Stimulated activated CD4-positive, alpha-beta T cell treated with anti-CD3 and anti-CD28 coated beads, Interleukin-15, amount 100 ng/mL, for 1 hour (primary cell): Measurements from ENCODE around the gene SMC5.
"Not testable (repeated sequence)": the region's sequence is repeated elsewhere in the genome, so short reads cannot be mapped to it uniquely, and the experiment has no call there.

Experiments used
- DNase-seq, 2 donors: peaks; one replicate each; pipeline ENCODE4 v3.0.0-alpha.2; 2020; ENCODE audit warnings: low read depth in 1 of 2, low spot score in 1 of 2

SMC5 gene

DNA sequence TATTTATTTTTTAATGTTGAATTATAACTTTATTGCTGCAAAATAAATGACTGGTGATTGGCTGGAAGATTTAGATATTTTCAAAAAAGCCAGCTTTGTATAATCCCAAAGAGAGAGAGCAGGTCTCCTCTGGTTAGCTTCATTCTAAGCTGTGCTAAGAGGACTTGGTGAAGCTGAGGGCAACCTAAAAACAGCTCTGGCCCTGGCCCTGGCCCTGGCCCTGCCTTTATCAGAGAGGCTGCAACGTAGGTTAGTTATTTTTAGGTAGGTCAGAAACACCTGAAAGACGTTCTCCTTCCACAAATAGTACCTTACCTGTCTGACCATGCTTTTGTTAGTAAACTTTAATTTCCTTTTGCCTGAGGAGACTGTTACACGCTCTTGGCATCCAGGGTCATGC, 97.0 kb downstream of the SMC5 start:
- DNase-seq, result no peak

- DNase-seq, result no peak
Measured at GRCh38 chr9:70362952-70363351, 104.2 kb downstream of the SMC5 start.

DNA sequence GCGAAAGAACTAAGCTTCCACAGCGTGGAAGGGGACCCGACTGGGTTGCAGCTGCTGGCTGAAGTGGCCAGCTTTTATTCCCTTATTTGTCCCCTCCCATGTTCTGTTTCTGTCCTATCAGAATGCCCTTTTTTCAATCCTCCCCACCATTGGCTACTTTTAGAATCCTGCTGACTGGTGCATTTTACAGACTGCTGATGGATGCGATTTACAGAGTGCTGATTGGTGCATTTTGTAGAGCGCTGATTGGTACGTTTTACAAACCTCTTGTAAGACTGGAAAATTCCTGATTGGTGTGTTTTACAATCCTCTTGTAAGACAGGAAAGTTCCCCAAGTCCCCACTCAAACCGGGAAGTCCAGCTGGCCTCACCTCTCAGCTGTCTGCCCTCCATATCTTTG, 105.0 kb downstream of the SMC5 start:
- DNase-seq, result no peak

DNA sequence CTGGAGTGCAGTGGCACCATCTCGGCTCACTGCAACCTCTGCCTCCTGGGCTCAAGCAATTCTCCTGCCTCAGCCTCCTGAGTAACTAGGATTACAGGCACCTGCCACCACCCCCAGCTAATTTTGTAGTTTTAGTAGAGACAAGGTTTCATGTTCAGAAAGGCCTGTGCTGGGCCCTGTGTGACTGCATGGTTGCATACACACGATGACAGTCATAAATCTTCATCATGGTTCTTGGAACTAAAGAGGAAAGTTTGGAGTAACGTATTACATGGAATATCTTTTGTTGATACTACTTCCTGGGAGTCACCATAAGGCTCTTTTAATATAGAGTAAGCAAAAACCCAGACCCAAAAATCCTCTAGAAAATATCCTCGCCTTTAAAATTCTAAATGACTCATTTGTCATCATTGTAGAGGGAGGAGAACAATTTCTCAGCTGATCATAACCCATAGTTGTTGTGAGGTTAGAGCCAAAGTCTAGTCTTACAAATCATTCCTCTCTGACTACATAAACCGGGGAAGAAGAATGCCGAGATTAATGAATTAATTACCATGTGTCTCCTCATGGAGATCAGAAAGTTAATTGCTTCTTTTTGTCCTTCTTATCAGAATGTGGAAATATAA, 108.6 kb downstream of the SMC5 start:
- no peak for DNase-seq

DNA sequence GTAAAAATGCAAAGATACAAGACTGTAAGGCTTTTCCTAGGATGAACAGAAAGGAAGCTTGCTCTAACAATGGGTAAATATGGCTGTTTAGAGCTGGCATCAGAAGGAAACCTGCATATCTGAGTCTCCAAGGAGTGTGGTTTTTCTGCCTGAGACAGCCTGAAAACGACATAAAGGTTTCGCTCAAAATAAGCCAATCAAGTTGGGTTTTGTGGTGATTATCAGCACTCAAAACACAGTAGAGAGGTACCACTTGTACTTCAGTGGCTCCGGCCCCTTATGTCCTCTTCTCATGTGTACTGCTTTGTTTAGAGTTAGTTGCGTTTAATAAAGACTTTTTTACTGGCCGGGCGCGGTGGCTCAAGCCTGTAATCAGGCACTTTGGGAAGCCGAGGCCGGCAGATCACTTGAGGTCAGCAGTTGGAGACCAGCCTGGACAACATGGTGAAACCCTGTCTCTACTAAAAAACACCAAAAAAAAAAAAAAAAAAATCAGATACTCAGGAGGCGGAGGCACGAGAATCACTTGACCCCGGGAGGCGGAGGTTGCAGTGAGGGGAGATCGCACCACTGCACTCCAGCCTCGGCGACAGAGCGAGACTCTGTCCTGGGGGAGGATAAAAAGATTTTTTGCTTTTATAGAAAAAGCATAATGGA, 116.3 kb downstream of the SMC5 start:
- DNase-seq, result no peak

GRCh38 chr9:70382046-70382708, 123.4 kb downstream of the SMC5 start:
- no peak for DNase-seq

DNA sequence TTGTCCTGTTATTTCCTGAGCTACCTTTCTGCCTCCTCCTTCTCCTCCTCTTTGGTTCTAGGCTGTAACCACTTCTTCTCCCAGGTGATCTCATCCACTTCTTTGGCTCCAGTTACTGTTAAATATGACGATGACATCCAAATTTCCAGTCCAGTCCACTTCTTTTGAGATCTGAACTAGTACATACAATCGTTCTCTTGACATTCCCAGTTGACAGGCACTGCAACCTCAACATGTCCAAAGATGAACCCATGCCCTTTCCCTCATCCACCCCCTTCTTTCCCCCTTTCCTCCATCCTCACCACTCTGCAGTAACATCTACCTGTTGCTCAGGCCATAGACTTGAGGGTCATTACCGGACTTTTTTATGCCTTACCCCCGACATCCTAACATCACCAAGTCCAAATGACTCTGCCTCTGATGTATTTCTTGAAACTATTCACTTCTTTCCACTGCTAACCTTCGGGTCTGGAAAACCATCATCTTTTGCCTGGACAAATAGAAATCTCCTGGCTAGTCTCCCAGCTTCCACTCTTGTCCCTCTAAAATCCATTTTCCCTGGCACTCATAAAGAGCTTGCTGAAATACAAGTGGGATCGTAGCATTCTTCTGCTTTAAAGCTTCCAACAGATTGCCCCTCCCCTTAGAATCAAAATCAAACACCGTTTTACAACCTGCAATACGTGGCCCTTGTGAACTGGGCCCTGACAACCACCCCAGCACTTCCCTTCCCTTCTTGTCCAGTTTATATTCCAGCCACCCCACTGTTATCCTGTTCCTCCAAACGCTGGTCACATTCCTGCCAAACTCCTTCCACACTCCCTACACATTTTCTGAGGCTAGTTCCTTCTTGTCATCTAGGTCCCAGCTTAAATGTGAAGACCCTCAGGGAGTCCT, 124.2 kb downstream of the SMC5 start:
- no peak for DNase-seq

- no peak for DNase-seq
Measured at GRCh38 chr9:70385426-70385825, 126.6 kb downstream of the SMC5 start.

GRCh38 chr9:70387663-70388062, 128.9 kb downstream of the SMC5 start:
- no peak for DNase-seq

- DNase-seq, result no peak
Measured at GRCh38 chr9:70389188-70389587, 130.4 kb downstream of the SMC5 start.

DNA sequence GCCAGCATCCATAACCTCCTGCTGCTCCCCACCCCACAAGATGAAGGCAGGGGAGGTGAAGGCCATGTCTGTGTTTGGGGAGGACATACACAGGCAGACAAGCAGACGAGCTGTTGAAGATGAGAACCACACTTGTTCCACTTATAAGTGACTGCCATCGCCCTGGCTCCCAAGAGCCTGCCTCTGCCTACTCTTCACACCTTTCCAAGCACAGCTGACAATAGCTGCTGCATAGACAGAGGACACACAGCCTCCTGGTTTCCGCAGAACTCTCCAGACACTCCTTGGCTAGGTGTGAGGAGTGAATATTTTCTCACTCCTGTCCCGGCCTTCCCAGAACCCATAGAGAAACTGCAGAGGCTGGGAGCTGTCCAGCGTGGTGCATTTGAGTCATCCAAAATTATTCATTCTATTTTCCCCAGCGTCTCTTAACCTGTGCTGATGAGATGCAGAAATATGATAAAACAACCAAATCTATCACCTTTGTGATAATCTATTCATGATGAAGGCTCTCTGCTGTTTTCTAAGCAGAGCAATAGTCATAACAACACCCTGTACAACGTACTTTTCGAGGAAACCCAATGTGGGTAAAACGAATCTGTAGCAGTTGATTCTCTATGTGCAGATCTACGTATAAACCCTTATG, 131.0 kb downstream of the SMC5 start:
- no peak for DNase-seq

- DNase-seq, result no peak
Measured at GRCh38 chr9:70390933-70391341, 132.2 kb downstream of the SMC5 start.

GRCh38 chr9:70392189-70392588, 133.4 kb downstream of the SMC5 start:
- no peak for DNase-seq

- no peak for DNase-seq
Measured at GRCh38 chr9:70392850-70393249, 134.1 kb downstream of the SMC5 start.

GRCh38 chr9:70395652-70396051, 136.9 kb downstream of the SMC5 start:
- no peak for DNase-seq

DNA sequence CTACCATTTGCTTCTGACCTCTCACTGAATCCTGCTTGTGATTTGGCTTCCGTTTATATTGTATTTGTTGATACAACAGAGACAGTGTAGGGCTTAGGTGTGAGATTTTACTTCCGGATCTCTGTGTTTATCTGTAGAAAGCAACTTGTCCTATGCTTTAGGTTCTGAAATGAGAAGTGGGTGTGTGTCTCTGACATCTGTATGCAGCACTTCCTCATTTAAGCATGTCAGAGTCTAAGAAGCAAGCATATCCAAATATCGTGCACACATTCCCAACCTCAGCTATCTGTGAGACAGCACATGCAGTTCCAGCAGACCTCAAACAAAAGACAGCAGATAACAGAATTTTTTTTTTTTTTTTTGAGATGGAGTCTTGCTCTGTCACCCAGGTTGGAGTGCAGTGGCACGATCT, 139.4 kb downstream of the SMC5 start:
- no peak for DNase-seq

DNA sequence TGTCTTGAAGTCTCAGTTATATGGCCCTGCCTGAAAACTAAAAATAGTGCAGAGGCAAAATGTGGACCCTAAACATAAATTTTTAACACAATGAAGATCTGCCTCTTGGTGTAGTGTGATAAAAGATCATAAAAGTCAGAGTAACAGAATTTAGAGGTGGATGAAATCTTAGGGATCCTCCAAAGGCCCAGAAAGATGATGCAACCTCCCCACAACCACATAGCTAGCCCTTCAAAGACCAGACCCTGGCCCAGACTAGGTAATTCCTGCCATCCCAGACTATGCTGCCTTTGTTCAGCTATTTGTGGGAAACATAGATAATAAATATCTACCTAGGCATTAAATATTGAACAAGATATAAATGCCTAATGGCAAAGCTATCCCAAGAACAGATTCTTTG, 140.4 kb downstream of the SMC5 start:
- no peak for DNase-seq

DNA sequence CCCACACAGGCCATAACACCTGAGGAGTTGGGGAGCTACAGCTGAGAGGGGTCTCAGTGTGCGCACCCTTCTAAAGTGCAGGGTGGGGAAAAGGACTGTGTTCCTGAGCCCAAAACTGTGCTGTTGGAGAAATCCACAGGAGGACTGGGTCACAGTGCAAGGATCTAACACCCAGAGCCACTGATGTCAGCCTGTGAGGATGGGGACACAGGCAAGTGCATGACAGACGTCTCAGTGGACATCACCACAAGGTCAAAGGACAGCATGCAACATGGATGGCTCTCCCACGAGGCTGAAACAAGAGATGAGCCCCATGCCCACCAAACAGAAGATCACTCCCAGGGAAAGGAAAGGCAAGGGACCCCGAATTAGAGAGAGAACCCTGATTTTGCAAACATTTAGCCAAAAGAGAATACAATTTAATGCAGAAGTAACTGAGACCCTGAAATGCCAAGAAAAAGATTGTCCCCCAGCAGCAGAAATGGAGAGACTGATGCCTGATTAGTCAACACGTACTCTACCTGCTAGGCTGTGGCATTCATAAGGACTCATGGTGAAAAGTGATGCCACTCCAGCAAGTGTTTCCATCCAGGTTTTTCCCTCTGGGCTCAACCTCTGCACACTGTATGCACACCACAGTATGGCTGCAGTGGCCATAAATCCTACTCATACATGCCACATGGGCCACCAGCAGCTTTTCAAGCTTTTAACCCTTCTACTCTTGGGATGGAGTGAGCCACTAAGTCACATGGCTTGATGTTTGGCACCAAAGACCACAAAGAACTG, 141.5 kb downstream of the SMC5 start:
- no peak for DNase-seq

- DNase-seq, result not testable (repeated sequence)
Measured at GRCh38 chr9:70401241-70401640, 142.5 kb downstream of the SMC5 start.

DNA sequence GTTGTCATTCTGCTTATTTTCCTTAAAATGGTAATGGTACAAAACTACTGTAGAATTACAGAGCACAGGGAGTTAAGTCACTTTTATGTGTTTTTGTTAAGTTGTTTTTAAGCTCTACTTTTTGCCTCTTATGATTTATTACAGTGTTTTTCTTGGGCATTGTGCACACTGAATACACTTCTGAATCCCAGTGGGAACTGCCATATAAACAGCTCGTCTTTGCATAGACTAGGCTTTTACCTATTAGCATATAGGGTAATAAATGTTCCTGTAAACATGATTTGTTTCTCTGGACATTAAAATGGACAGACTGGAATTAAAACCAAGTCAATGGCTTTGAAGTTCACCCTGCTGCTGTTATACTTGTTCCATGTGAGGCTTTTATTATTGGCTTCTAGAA, 143.4 kb downstream of the SMC5 start:
- no peak for DNase-seq
